ES-I3 (cell line): ENCODE measurements around the gene SEC24C.
"Not testable (repeated sequence)": the region's sequence is repeated elsewhere in the genome, so short reads cannot be mapped to it uniquely, and the experiment has no call there.

Experiments
- H3K36me3 ChIP-seq: 2 replicates; pipeline ENCODE4 v1.6.1; 2013; ENCODE audit warnings: mild to moderate bottlenecking, low read length, control low read depth, moderate library complexity; ENCODE audit not compliant: insufficient read depth
- H3K4me1 ChIP-seq: 2 replicates; pipeline ENCODE4 v1.6.1; 2013; ENCODE audit warnings: mild to moderate bottlenecking, control low read depth, low read length; ENCODE audit not compliant: insufficient read depth
- H3K9ac ChIP-seq: 2 replicates; pipeline ENCODE4 v1.6.1; 2013; ENCODE audit warnings: low read depth, mild to moderate bottlenecking, low read length, moderate library complexity
- H3K9me3 ChIP-seq: 2 replicates; pipeline ENCODE4 v1.6.1; 2013; ENCODE audit warnings: mild to moderate bottlenecking, low read length, moderate library complexity; ENCODE audit not compliant: control insufficient read depth, insufficient read depth

Gene SEC24C

GRCh38 chr10:73786512-73786885 lies 42.3 kb downstream of the SEC24C start:
- peaks cover 3% of the 10 kb centered on the region for H3K36me3 ChIP-seq

DNA sequence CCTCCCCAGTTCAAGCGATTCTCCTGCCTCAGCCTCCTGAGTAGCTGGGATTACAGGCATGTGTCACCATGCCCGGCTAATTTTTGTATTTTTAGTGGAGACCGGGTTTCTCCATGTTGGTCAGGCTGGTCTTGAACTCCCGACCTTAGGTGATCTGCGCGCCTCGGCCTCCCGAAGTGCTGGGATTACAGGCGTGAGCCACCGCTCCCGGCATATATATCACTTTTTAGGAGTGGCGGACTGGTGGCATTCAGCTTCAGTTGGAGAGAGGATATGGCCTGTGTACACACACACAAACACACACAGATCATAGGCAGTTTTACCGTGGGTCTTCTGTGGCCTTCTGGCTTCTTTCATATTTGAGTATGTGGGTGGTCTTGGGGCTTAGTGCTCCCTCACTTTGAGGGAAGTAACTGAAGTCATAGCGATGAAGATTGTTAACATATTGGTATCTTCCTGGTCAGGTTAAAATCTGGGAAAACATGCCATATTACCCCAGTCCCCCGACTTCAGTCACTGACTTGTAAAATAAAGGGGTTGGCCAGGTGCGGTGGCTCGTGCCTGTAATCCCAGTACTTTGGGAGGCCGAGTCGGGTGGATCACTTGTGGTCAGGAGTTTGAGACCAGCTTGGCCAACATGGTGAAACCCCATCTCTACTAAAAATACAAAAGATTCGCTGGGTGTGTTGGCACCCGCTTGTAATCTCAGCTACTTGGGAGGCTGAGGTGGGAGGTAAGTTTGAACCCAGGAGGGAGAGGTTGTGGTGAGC lies 43.0 kb downstream of the SEC24C start:
- H3K9ac ChIP-seq, H3K4me1 ChIP-seq: not testable (repeated sequence)

More at GRCh38 chr10:73786512-73786885, 42.3 kb downstream of the SEC24C start:
- peak overlapping the region; percentile 82 for H3K9ac ChIP-seq
- H3K9me3 ChIP-seq: no peaks in the 10 kb centered on the region
- 0 out of 2 replicates have a peak, but pooled peaks cover 4% of the 10 kb centered on the region for H3K4me1 ChIP-seq

DNA sequence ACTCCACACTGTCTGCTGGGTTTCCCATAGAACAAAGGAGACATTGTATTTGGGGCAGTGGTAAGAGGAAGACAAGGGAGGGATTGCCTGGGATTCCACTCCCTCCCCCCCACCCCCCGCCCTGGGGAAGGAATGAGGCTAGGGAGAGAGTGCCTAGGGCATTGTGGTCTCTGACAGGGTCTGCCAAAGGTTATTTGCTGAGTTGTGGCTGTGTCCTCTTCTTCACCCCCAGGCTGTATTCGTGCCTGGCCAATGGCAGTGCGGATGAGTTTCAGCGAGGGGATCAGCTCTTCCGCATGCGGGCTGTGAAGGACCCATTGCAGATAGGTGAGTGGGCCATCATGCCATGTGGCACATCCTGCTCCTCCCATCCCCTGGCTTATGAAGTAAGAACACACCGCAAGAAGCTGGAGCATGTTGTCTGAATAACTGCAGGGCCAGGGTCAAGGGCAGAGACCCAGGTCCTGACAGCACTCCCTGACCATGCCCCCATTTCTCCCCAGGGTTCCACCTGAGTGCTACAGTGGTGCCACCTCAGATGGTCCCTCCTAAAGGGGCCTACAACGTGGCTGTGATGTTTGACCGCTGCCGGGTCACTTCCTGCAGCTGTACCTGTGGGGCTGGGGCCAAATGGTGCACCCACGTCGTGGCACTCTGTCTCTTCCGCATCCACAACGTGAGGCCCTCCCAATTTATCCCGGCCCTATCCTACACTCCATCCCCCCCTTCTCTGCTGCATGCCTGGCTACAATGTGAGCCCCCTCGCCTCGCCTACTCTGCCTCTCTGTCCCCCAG lies 44.9 kb downstream of the SEC24C start:
- Histone ChIP-seq H3K4me1 (0 out of 2 replicates have a peak, but pooled peaks cover 4% of the 10 kb centered on the region), H3K9ac (no peak overlapping the region), H3K36me3 (peaks cover 3% of the 10 kb centered on the region), H3K9me3 (no peaks in the 10 kb centered on the region)

More for the DNA sequence above, 43.0 kb downstream of the SEC24C start:
- not testable (repeated sequence) for H3K36me3 ChIP-seq, H3K9me3 ChIP-seq

DNA sequence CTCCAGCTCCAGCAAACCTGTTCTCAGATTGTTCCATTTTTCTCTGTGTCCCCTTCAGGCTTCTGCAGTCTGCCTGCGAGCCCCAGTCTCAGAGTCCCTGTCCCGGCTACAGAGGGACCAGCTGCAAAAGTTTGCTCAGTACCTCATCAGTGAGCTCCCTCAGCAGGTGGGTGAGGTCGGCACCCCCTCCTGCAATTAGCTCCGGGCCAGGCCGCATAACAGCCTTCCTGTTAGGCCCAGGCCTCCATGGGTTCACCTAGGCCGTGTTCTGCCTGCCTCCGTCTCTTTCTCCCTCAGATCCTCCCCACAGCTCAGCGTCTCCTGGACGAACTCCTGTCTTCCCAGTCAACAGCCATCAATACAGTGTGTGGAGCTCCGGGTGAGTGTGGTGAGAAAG lies 45.5 kb downstream of the SEC24C start:
- peaks cover 3% of the 10 kb centered on the region for H3K36me3 ChIP-seq

DNA sequence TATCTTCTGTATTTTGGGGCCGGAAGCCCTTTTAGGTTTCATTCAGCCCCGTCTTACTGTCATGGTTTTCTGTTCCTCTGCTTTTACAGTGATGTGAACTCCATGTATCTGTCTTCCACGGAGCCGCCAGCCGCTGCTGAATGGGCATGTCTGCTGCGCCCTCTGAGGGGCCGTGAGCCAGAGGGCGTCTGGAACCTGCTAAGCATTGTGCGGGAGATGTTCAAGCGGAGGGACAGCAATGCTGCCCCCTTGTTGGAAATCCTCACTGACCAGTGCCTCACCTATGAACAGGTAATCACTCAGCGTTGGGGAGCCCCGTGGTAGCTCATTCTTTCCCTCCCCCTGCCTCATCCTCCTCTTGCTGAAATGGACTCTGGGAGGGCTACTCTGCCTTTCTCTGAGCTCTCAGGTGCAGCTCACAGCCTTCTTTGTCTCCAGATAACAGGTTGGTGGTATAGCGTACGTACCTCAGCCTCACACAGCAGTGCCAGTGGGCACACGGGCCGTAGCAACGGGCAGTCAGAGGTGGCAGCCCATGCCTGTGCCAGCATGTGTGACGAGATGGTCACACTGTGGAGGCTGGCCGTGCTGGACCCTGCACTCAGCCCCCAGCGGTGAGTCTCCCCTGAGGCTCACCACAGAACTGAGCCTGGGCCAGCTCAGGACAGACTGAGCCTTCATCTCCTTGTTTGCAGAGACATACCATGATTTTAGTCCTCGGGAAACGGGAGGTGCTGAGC lies 46.9 kb downstream of the SEC24C start:
- Histone ChIP-seq H3K4me1 (no peaks in the 10 kb centered on the region), H3K9ac (no peak overlapping the region), H3K9me3 (no peaks in the 10 kb centered on the region), H3K36me3 (peaks cover 7% of the 10 kb centered on the region)

More for the DNA sequence above, 45.5 kb downstream of the SEC24C start:
- H3K9ac ChIP-seq: no peak overlapping the region
- 0 out of 2 replicates have a peak, but pooled peaks cover 3% of the 10 kb centered on the region for H3K4me1 ChIP-seq
- no peaks in the 10 kb centered on the region for H3K9me3 ChIP-seq

- H3K4me1 ChIP-seq: no peaks in the 10 kb centered on the region
- H3K36me3 ChIP-seq: peaks cover 7% of the 10 kb centered on the region
- no peak overlapping the region for H3K9ac ChIP-seq
- no peaks in the 10 kb centered on the region for H3K9me3 ChIP-seq
Measured at GRCh38 chr10:73791871-73792400, 47.8 kb downstream of the SEC24C start.

DNA sequence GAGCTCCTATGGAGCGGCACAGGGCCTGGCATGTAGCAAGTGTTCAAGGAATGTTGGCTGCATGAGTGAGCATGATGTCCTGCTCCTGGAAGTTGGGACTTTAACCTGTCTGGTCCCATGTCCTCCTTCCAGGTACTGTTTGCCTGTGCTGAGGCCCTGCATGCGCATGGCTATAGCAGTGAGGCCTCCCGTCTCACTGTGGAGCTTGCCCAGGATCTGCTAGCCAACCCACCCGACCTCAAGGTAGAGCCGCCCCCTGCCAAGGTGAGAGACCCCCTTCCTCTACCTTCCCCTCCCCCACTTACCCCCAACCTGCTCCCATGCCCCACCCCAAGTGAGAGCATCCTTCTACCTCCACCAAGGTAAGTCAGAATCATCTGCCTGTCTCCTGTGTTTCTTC lies 49.3 kb downstream of the SEC24C start:
- Histone ChIP-seq H3K9me3 (no peaks in the 10 kb centered on the region), H3K36me3 (peaks cover 12% of the 10 kb centered on the region), H3K9ac (no peak overlapping the region; the same call in 1 of the 2 replicates), H3K4me1 (no peaks in the 10 kb centered on the region)

- not testable (repeated sequence) for H3K9me3 ChIP-seq, H3K4me1 ChIP-seq, H3K9ac ChIP-seq
- peaks cover 13% of the 10 kb centered on the region for H3K36me3 ChIP-seq
Measured at GRCh38 chr10:73795491-73795890, 51.3 kb downstream of the SEC24C start.

- H3K9ac ChIP-seq, H3K9me3 ChIP-seq, H3K4me1 ChIP-seq: not testable (repeated sequence)
- peaks cover 13% of the 10 kb centered on the region for H3K36me3 ChIP-seq
Measured at GRCh38 chr10:73796035-73796434, 51.9 kb downstream of the SEC24C start.

DNA sequence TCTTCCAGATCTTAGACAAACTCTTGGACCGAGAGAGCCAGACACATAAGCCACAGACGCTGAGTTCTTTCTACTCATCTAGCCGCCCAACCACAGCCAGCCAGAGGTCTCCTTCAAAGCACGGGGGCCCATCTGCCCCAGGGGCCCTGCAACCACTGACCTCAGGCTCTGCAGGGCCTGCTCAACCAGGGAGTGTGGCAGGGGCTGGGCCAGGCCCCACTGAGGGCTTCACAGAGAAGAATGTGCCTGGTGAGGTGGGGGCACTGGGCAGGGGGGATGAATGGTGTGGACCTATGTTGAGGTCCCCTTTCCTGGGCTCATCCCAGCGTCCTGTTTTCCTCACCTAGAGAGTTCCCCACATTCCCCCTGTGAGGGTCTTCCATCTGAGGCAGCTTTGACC lies 52.6 kb downstream of the SEC24C start:
- peaks cover 13% of the 10 kb centered on the region for H3K36me3 ChIP-seq
- H3K4me1 ChIP-seq: no peaks in the 10 kb centered on the region
- no peak overlapping the region for H3K9ac ChIP-seq
- no peaks in the 10 kb centered on the region for H3K9me3 ChIP-seq

- Histone ChIP-seq H3K9me3 (no peaks in the 10 kb centered on the region), H3K9ac (no peak overlapping the region), H3K36me3 (peaks cover 13% of the 10 kb centered on the region), H3K4me1 (no peaks in the 10 kb centered on the region)
Measured at GRCh38 chr10:73797324-73798025, 53.3 kb downstream of the SEC24C start.

DNA sequence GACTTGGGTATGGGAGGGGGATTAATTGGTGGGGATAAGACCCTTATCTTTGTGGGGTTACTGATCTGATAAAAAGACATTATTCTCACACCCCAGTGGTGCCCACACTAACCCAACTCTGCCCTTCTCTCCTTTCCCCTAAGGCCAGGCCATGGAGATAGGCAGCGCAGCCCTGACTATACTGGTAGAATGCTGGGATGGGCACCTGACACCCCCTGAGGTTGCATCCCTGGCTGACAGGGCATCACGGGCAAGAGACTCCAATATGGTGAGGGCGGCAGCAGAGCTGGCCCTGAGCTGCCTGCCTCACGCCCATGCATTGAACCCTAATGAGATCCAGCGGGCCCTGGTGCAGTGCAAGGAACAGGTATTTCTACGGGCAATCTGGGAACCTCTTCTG lies 53.9 kb downstream of the SEC24C start:
- peaks cover 13% of the 10 kb centered on the region for H3K36me3 ChIP-seq
- H3K9ac ChIP-seq: no peak overlapping the region
- no peaks in the 10 kb centered on the region for H3K9me3 ChIP-seq
- H3K4me1 ChIP-seq: no peaks in the 10 kb centered on the region

DNA sequence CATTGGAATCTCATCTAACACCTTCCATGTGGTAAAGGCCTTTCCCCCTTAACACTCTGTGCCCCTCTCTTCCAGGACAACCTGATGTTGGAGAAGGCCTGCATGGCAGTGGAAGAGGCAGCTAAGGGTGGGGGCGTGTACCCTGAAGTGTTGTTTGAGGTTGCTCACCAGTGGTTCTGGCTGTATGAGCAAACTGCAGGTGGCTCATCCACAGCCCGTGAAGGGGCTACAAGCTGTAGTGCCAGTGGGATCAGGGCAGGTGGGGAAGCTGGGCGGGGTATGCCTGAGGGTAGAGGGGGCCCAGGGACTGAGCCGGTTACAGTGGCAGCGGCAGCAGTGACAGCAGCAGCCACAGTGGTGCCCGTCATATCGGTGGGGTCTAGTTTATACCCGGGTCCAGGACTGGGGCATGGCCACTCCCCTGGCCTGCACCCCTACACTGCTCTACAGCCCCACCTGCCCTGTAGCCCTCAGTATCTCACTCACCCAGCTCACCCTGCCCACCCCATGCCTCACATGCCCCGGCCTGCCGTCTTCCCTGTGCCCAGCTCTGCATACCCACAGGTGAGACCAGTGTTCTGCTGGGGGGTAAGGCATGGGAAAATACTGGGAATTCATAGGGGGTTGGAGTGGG lies 54.9 kb downstream of the SEC24C start:
- Histone ChIP-seq H3K36me3 (peaks cover 13% of the 10 kb centered on the region), H3K9ac (no peak overlapping the region), H3K4me1 (no peaks in the 10 kb centered on the region), H3K9me3 (no peaks in the 10 kb centered on the region)
